EH (cell line): ENCODE data around the gene TMEM43.

Experiments used
- DNase-seq: peaks from one replicate; pipeline ENCODE4 v3.0.0-alpha.2; 2015; ENCODE audit warnings: low read depth

Gene TMEM43

GRCh38 chr3:14151471-14152083 lies 26.7 kb downstream of the TMEM43 start:
- no peak for DNase-seq

DNA sequence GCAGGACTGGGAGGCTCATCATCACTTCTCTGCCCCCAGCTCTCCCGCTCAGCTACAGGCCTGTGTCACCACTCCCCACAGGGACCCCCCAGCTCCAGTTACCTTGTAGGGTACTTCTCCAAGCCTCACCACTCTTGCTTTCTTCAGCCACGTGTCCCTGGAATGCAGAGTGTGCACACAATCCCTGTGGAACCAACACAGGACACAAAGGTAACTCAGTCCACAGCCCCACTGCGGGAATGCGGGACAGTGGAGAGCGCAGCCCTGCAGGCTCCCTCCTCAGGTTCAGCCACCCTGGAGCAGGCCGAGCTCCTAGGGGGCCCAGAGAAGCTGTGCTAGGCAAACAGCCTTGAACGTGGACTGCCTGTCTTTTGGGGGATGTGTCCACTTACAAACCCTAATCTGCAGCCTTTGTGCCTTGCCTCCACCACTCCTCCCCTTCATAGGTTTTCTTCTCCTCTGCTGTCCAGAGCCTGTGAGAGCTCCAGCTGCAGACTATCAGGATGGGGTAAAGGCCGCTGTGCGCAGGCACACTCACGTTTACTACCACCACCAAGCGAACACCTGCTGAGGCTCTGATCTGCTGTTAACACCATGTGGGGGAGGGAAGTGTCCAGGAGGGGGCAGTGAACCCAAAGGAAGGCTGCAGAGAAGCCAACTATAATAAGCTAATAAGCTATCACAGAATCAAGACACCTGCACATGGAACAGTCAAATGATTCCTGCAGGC lies 27.5 kb downstream of the TMEM43 start:
- DNase-seq = peak; percentile 21

DNA sequence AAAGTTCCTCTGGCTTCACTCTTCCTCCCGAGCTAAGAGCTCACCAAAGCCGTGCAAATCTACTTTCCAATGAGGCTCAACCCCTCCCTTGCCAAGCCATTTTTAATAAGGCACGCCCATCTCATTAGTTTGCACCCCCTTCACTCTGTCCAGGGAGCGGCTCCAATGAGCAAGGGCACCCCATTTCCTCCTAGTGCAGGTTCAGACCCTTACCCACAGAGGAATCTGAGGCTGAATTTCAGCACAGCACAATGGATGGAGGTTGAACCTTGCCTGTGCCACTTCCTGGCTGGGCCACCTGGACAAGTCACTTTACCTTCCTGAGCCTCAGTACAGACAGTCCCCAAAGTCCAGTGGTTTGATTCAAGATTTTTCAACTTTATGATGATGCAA lies 28.1 kb downstream of the TMEM43 start:
- DNase-seq = no peak

DNA sequence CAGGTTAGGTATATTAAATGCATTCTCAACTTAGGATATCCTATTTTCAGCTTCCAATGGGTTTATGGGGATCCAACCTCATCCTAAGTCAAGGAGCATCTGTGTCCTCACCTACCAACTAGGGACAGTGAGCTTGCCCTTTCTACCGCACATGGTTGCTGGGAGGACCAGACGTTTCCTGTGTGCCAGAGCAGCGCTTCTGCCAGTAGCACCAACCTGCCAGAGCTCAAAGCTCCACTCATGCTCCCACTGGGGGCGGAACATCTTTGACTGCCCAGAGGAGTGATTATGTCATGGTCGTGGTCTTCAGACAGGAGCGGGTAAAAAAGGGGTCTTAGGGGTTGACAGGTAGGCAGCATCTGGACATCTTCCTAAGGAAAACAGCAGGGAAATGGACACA lies 28.8 kb downstream of the TMEM43 start:
- no peak for DNase-seq

GRCh38 chr3:14154276-14154675 lies 29.4 kb downstream of the TMEM43 start:
- DNase-seq = no peak

DNA sequence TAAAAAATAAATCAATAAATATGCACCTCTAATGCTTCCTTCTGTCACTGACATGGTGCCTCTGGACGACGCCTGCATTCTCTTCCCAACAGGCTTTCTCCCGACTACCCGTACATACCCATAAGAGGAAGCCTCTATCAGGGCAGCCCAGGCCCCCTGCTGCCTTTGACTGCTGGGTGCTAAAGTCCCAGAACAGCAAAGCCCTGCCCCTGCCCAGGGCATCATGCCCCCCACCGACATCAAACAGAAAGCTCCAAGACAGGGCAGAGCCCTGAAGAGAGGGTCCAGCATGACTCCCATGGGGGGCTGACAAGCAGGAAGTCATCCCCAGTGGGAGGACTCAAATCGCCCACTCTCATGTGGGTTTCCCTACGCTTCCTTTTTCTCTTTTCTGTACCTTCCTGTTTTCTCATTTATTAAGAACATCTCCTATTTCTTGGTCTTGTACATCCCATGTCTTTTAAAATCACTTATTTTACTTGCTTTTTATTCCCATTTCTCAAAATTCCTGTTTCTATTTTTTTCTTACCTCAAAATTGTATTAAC lies 30.1 kb downstream of the TMEM43 start:
- DNase-seq = no peak

DNA sequence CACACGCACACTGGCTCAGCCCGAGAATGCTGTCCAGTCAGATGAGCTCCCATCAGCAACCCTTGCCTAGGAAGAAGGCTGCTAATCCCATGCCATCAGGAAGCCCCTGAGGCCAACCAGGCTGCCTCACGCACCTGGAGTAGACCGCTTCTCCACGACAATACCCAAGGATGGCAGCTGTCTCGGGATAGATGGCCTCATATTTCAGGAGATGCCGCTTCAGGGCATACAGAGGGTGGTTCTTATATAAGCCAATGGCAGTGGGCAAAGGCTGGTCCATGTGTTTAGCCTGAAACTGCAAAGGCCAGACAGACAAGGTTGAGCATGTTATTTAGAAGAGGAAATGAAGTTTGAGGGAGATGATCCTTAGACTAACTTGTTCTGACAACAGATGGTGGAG lies 31.3 kb downstream of the TMEM43 start:
- DNase-seq = no peak

DNA sequence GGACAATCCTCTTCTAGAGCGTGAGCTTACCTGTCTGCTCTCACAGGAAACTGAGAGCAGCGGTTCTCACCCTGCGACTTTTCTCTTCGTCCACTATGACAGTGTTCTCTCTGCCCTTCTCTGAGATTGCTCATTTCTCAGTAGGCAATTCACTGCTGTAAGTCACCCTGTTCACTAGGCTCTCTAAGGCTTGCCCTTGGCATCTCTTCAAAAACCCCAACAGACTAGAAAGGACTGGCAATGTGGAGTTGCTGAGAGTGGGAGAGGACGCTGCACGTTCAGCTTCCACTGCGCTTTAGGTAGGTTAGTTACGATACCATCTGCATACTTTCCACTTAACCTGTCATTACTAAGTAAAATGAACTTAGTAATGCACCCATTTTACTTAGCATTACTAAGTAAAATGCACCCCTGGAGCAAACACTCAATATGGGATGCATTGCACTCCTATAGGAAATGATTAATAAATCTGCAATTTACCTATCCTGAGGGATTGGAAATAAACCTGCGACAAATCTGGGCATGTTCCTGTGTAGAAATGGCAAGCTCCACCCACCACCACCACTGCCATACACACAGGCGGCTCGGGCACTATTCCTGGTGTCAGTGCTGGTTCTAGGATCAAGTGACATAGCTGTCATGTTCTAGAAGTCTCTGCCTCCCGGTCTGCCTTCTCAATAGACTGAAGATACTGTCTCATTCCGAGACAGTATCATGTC lies 32.1 kb downstream of the TMEM43 start:
- DNase-seq = no peak

GRCh38 chr3:14157951-14158350 lies 33.1 kb downstream of the TMEM43 start:
- DNase-seq = no peak

DNA sequence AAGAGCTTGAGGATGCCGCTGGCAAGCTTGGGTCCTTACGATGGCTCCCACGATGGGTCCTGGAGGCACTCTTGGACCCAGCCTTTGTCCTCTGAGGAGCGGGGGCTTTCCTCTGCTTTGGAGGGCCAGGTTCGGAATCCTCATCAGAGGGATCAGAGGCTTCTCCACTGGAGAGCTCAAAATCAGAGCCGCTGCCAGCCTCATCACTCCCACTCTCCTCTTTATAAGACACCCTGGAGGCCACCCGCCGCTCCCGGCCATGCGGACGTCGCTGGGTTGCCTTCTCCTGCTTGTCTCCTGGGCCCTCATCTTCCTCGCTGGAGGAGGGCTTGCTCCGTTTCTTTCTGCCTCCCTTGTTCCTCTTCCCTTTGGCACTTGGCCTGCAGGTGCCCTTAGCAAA lies 33.5 kb downstream of the TMEM43 start:
- DNase-seq = no peak

DNA sequence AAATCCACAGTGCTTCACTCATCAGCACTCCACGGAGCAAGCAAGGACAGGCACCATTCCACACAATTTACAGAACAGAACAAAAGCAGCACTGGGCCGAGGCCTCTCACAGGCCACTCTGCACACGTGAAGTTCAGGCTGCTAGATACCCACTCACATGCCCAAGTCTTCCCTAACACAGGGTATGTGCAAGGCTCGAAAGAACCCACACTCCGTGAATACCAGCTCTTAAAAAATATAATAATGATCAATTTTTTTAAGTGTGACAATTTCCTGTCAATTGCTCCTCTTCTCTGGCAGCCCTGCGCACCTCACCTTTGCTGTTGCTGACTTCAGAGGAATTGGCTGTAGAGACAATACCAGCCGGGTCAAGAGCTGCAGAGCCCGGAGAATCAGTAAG lies 34.6 kb downstream of the TMEM43 start:
- no peak for DNase-seq

DNA sequence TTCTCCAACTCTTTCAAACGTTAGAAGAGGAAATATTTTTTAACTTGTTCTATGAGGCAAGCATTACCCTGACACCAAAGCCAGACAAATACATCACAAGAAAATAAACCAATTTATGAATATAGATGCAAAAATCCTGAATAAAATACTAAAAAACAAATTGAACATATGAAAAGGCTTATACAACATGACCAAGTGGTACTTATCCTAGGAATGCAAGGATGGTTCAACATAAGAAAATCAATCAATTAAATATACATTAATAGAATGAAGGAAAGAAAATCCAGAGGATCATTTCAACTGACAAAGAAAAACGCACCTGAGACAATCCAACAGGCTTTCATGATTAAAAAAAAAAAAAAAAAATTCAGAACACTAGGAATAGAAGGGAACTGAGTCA lies 36.4 kb downstream of the TMEM43 start:
- no peak for DNase-seq

DNA sequence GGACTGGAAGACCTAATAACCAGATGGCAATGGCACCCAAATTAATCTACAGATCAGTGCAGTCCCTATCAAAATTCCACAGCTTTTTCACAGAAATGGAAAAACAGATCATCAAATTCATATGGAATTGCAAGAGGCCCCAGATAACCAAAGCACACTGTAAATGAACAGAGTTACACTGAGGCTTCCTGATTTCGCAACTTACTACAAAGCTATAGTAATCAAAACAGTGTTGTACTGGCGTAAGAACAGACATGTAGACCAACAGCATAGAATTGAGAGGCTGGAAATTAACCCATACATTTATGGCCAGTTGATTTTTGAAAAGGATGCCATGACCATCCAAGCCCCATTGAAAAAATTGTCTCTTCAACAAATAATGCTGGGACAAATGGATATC lies 37.3 kb downstream of the TMEM43 start:
- DNase-seq = no peak

GRCh38 chr3:14166877-14167603 lies 42.2 kb downstream of the TMEM43 start:
- DNase-seq = peak; percentile 85

- DNase-seq = no peak
Measured at GRCh38 chr3:14169435-14169834, 44.6 kb downstream of the TMEM43 start.

GRCh38 chr3:14169871-14170270 lies 45.0 kb downstream of the TMEM43 start:
- peak; percentile 29 for DNase-seq

GRCh38 chr3:14170531-14171159 lies 45.8 kb downstream of the TMEM43 start:
- DNase-seq = peak; percentile 87

- DNase-seq = no peak
Measured at GRCh38 chr3:14172496-14172895, 47.6 kb downstream of the TMEM43 start.

GRCh38 chr3:14174483-14174882 lies 49.6 kb downstream of the TMEM43 start:
- peak; percentile 22 for DNase-seq

- DNase-seq = peak; percentile 59
Measured at GRCh38 chr3:14175383-14176037, 50.7 kb downstream of the TMEM43 start.

- DNase-seq = no peak
Measured at GRCh38 chr3:14177580-14178246, 52.9 kb downstream of the TMEM43 start.
